Kidney (tissue), 14 donors: Measurements from ENCODE around the gene ARHGAP22. TPM values are rescaled to one million over a fixed set of nuclear protein-coding genes. Genes with fewer than 3 reads are reported as not detected.

Source experiments
- DNase-seq, 5 donors: peaks; one replicate each; pipeline ENCODE4 v3.0.0-alpha.2; 2013 to 2020
- FAIRE-seq: peaks from 2 replicates; lab custom pipeline; 2012; peaks lifted over from hg19 to GRCh38; lab: Jason Lieb, UNC
- H3K27ac ChIP-seq, 2 donors: one replicate each; pipeline ENCODE4 v1.7.0; 2013; ENCODE audit warnings: low read depth in 2 of 2, low read length in 2 of 2, inconsistent platforms in 1 of 2
- H3K27me3 ChIP-seq: one replicate; pipeline ENCODE4 v1.7.1; 2013; ENCODE audit warnings: low read length, inconsistent platforms; ENCODE audit not compliant: control insufficient read depth, insufficient read depth
- H3K36me3 ChIP-seq, 3 donors: one replicate each; pipeline versions ENCODE4 v1.7.0 to v1.7.1; 2013; ENCODE audit warnings: low read length in 3 of 3, control low read depth in 1 of 3, inconsistent platforms in 1 of 3; ENCODE audit not compliant: insufficient read depth in 3 of 3, control insufficient read depth in 2 of 3
- H3K4me1 ChIP-seq, 3 donors: one replicate each; pipeline versions ENCODE4 v1.7.0 to v1.7.1; 2013; ENCODE audit warnings: low read length in 3 of 3, inconsistent platforms in 1 of 3, low read depth in 1 of 3; ENCODE audit not compliant: control insufficient read depth in 2 of 3, insufficient read depth in 2 of 3
- H3K4me3 ChIP-seq, 3 donors: one replicate each; pipeline versions ENCODE4 v1.7.0 to v1.8.1; 2013; ENCODE audit warnings: low read length in 3 of 3, control low read depth in 1 of 3, inconsistent platforms in 1 of 3
- H3K9ac ChIP-seq, 3 donors: one replicate each; pipeline versions ENCODE4 v1.7.0 to v1.7.1; 2013; ENCODE audit warnings: low read length in 3 of 3, control low read depth in 1 of 3, inconsistent platforms in 1 of 3
- H3K9me3 ChIP-seq, 3 donors: one replicate each; pipeline versions ENCODE4 v1.7.0 to v1.7.1; 2013; ENCODE audit warnings: low read length in 3 of 3, control low read depth in 1 of 3, inconsistent platforms in 1 of 3; ENCODE audit not compliant: control insufficient read depth in 2 of 3, insufficient read depth in 1 of 3
- CTCF ChIP-seq: IDR thresholded peaks from 3 replicates; pipeline ENCODE4 v1.5.1; 2012; ENCODE audit warnings: mild to moderate bottlenecking, moderate library complexity, borderline replicate concordance; ENCODE audit not compliant: insufficient read depth; ENCODE audit errors: extremely low read depth
- intact Hi-C: fragments of 100-400 bp; cut with DNase I; formaldehyde crosslinking; loops from one replicate; pipeline ENCODE4 v1.11.1; 2022
- polyA plus RNA-seq: library from polyadenylated mRNA; stranded (reverse); fragments of 350-450 nt; fragmentation: Illumina TruSeq; extraction: RNeasy Lipid Tissue Mini Kit (QIAGEN cat#74804); gene quantifications from one replicate; pipeline ENCODE4 v1.2.3, GENCODE V29; 2014; ENCODE audit warnings: low read depth, low replicate concordance; ENCODE audit not compliant: insufficient read depth
- total RNA-seq: library from RNA; stranded (reverse); fragmentation: NEBNext Ultra II Directional; extraction: Animal tissue kit (Norgen Biotek cat#: 25700); gene quantifications from one replicate; pipeline ENCODE4 v1.2.1, GENCODE V29; 2021
- donor health status: control.
- donor health status: control.
- donor health status: control.
- donor health status: control.
- donor health status: control.
- donor health status: DM: yes; HTN: yes; CAD: no.
- donor health status: Normal renal cell carcinoma (clear cell type).

Gene ARHGAP22
- total and polyA plus RNA-seq, 2 donors from 2014 or later: 0.62 to 6.6 TPM

GRCh38 chr10:48640326-48640725 is 35.5 kb upstream of the ARHGAP22 start:
- peaks cover 0 to 2% (median 0%) of the 10 kb centered on the region in 3 donors for H3K9me3 ChIP-seq
- no peak overlapping the region for H3K4me3 ChIP-seq
- no peak overlapping the region for H3K9ac ChIP-seq
- H3K36me3 ChIP-seq: no peaks in the 10 kb centered on the region
- no peak for DNase-seq
- no peak for TF ChIP-seq CTCF
- H3K27me3 ChIP-seq: no peaks in the 10 kb centered on the region
- intact Hi-C loops: no loop called here
- H3K4me1 ChIP-seq: no peaks in the 10 kb centered on the region
- no peak for FAIRE-seq
- H3K27ac ChIP-seq: no peak overlapping the region

GRCh38 chr10:48639632-48640031 is 34.8 kb upstream of the ARHGAP22 start:
- intact Hi-C loops: no loop called here
- H3K27ac ChIP-seq: no peak overlapping the region
- no peak for TF ChIP-seq CTCF
- H3K4me1 ChIP-seq: no peaks in the 10 kb centered on the region
- H3K36me3 ChIP-seq: no peaks in the 10 kb centered on the region
- no peaks in the 10 kb centered on the region for H3K27me3 ChIP-seq
- peaks cover 0 to 2% (median 0%) of the 10 kb centered on the region in 3 donors for H3K9me3 ChIP-seq
- FAIRE-seq: no peak
- no peak for DNase-seq
- no peak overlapping the region for H3K4me3 ChIP-seq
- H3K9ac ChIP-seq: no peak overlapping the region

- Histone ChIP-seq H3K36me3 (no peaks in the 10 kb centered on the region), H3K4me1 (no peaks in the 10 kb centered on the region), H3K9me3 (peaks cover 0 to 2% (median 0%) of the 10 kb centered on the region in 3 donors), H3K4me3 (no peak overlapping the region), H3K27ac (no peak overlapping the region), H3K27me3 (no peaks in the 10 kb centered on the region), H3K9ac (no peak overlapping the region)
- FAIRE-seq (no peak), DNase-seq (no peak)
- intact Hi-C loops: no loop called here
- TF ChIP-seq CTCF: no peak
Observed at GRCh38 chr10:48638739-48639527, 34.1 kb upstream of the ARHGAP22 start.
